IMR-90 (cell line): Measurements from ENCODE around the gene B4GALT1. TPM values are rescaled to one million over a fixed set of nuclear protein-coding genes. Genes with fewer than 3 reads are reported as not detected.

Experiments
- ATAC-seq: fragments of 200-7000 bp; cut with Tn5 transposase; 2 replicates; pipeline ENCODE4 v1.9.1; 2020; ENCODE audit warnings: low read depth, mild to moderate bottlenecking, moderate library complexity
- BruUV-seq: library from RNA; stranded (reverse); fragments of 400-500 nt; replicated peaks from 2 replicates; lab custom pipeline; 2021; lab: Mats Ljungman, UMichigan
- CTCF ChIA-PET: fragments of 300-600 bp; formaldehyde crosslinking; extraction: SDS; loops from one replicate; lab custom pipeline; 2021; ENCODE audit warnings: antibody characterized with exemption; lab: Yijun Ruan, JAX
- POLR2A ChIA-PET: fragments of 300-600 bp; sonication (Branson Sonifier 250); formaldehyde crosslinking; loops from one replicate; lab custom pipeline; 2022; ENCODE audit warnings: antibody characterized with exemption; ENCODE audit not compliant: unreplicated experiment; lab: Charles Lee
- DNase-seq: peaks from one replicate; pipeline ENCODE4 v3.0.0; 2013
- H2AFZ ChIP-seq: replicated peaks from 2 replicates; pipeline ENCODE3; 2013; ENCODE audit warnings: low read length, mild to moderate bottlenecking; ENCODE audit not compliant: poor library complexity
- H2AK5ac ChIP-seq: 2 replicates; pipeline ENCODE4 v1.6.1; 2013; ENCODE audit warnings: low read depth, low read length, inconsistent platforms
- H2AK9ac ChIP-seq: replicated peaks from 2 replicates; pipeline ENCODE3; 2013; ENCODE audit warnings: mild to moderate bottlenecking, low read depth, low read length, moderate library complexity; ENCODE audit not compliant: poor library complexity
- H2BK120ac ChIP-seq: 2 replicates; pipeline ENCODE4 v1.6.1; 2013; ENCODE audit warnings: low read depth, low read length, inconsistent platforms
- H2BK15ac ChIP-seq: 3 replicates; pipeline ENCODE4 v1.6.1; 2013; ENCODE audit warnings: low read depth, low read length, inconsistent platforms
- H2BK20ac ChIP-seq: 2 replicates; pipeline ENCODE4 v1.6.1; 2013; ENCODE audit warnings: low read depth, mild to moderate bottlenecking, inconsistent platforms, low read length, moderate library complexity
- H2BK5ac ChIP-seq: 2 replicates; pipeline ENCODE4 v1.6.1; 2013; ENCODE audit warnings: mild to moderate bottlenecking, low read depth, low read length, inconsistent platforms; ENCODE audit not compliant: poor library complexity, severe bottlenecking
- H3K14ac ChIP-seq: replicated peaks from 2 replicates; pipeline ENCODE4 v1.6.1; 2013; ENCODE audit warnings: low read depth, low read length, inconsistent platforms
- H3K18ac ChIP-seq: 2 replicates; pipeline ENCODE4 v1.6.1; 2013; ENCODE audit warnings: low read depth, low read length, control low read depth
- H3K23ac ChIP-seq: 2 replicates; pipeline ENCODE4 v1.6.1; 2013; ENCODE audit warnings: low read depth, low read length, inconsistent platforms
- H3K27ac ChIP-seq: 2 replicates; pipeline ENCODE4 v1.5.1; 2013; ENCODE audit warnings: mild to moderate bottlenecking, control low read depth, low read length; ENCODE audit not compliant: insufficient read depth
- H3K27me3 ChIP-seq: 2 replicates; pipeline ENCODE4 v1.6.1; 2013; ENCODE audit warnings: low read length; ENCODE audit not compliant: control insufficient read depth, insufficient read depth
- H3K36me3 ChIP-seq: 2 replicates; pipeline ENCODE4 v1.6.1; 2013; ENCODE audit warnings: low read length, mixed read lengths; ENCODE audit not compliant: control insufficient read depth, insufficient read depth
- H3K4ac ChIP-seq: 2 replicates; pipeline ENCODE4 v1.6.1; 2013; ENCODE audit warnings: low read depth, low read length, inconsistent platforms
- H3K4me1 ChIP-seq: 2 replicates; pipeline ENCODE4 v1.6.1; 2013; ENCODE audit warnings: low read length, mixed read lengths; ENCODE audit not compliant: control insufficient read depth, insufficient read depth
- H3K4me2 ChIP-seq: 2 replicates; pipeline ENCODE4 v1.6.1; 2013; ENCODE audit warnings: low read depth, mild to moderate bottlenecking, control low read depth, low read length, moderate library complexity
- H3K4me3 ChIP-seq: 2 replicates; pipeline ENCODE4 v1.5.1; 2013; ENCODE audit warnings: low read depth, mild to moderate bottlenecking, control low read depth, low read length, moderate library complexity; ENCODE audit not compliant: insufficient read depth
- H3K56ac ChIP-seq: 2 replicates; pipeline ENCODE4 v1.6.1; 2013; ENCODE audit warnings: low read length, inconsistent platforms; ENCODE audit not compliant: insufficient read depth; ENCODE audit errors: extremely low read depth
- H3K79me1 ChIP-seq, 2 experiments: 2 replicates each; pipeline ENCODE4 v1.6.1; 2013; ENCODE audit warnings: low read length in 2 of 2, inconsistent platforms in 1 of 2, low read depth in 1 of 2
- H3K9ac ChIP-seq: 2 replicates; pipeline ENCODE4 v1.6.1; 2013; ENCODE audit warnings: low read depth, low read length, control low read depth
- H3K9me1 ChIP-seq: 2 replicates; pipeline ENCODE4 v1.6.1; 2013; ENCODE audit warnings: low read length, inconsistent platforms; ENCODE audit not compliant: insufficient read depth
- H3K9me3 ChIP-seq: 2 replicates; pipeline ENCODE4 v1.6.1; 2013; ENCODE audit warnings: low read length; ENCODE audit not compliant: control insufficient read depth, insufficient read depth
- H4K20me1 ChIP-seq: 2 replicates; pipeline ENCODE4 v1.6.1; 2013; ENCODE audit warnings: low read length, inconsistent platforms; ENCODE audit not compliant: insufficient read depth
- H4K5ac ChIP-seq: 2 replicates; pipeline ENCODE4 v1.6.1; 2013; ENCODE audit warnings: mild to moderate bottlenecking, low read depth, low read length, control low read depth
- H4K8ac ChIP-seq, 2 experiments: 2 replicates each; pipeline ENCODE4 v1.6.1; 2013; ENCODE audit warnings: low read depth in 2 of 2, low read length in 2 of 2, control low read depth in 1 of 2, inconsistent platforms in 1 of 2
- H4K91ac ChIP-seq: 2 replicates; pipeline ENCODE4 v1.6.1; 2013; ENCODE audit warnings: low read depth, low read length, inconsistent platforms; ENCODE audit not compliant: insufficient read depth
- CHD1 ChIP-seq: IDR thresholded peaks from 2 replicates; pipeline ENCODE4 v1.6.1; 2012; ENCODE audit warnings: low read depth, low read length, improper control_type of control experiment
- CTCF ChIP-seq: conservative IDR thresholded peaks from 2 replicates; pipeline ENCODE4 v1.5.1; 2012; ENCODE audit warnings: mild to moderate bottlenecking, low read depth, low read length, improper control_type of control experiment
- FOS ChIP-seq: fragments of 150-350 bp; IDR thresholded peaks from 2 replicates; pipeline ENCODE4 v1.6.1; 2016; ENCODE audit warnings: low read depth, low read length
- USF2 ChIP-seq: fragments of 150-350 bp; IDR thresholded peaks from 2 replicates; pipeline ENCODE4 v1.6.1; 2017; ENCODE audit warnings: mild to moderate bottlenecking, antibody characterized with exemption, low read length, low read depth
- WGBS, 2 experiments: methylation state at CpG; one replicate each; pipeline versions ENCODE4 v1.1.5 to v1.1.7; 2013; ENCODE audit warnings: missing lambda C conversion rate in 2 of 2; ENCODE audit not compliant: insufficient read length in 1 of 2; ENCODE audit errors: extremely low coverage in 2 of 2; 5-methylcytosine and 5-hydroxymethylcytosine counted together
- dilution Hi-C: fragments of 300-500 bp; cut with HindIII; formaldehyde crosslinking; loops from one replicate; pipeline ENCODE4 v1.14.3; 2018; ENCODE audit warnings: low sequenced_read_pairs; ENCODE audit not compliant: unreplicated experiment
- in situ Hi-C: fragments of 300-500 bp; cut with MboI; formaldehyde crosslinking; loops from 3 replicates; pipeline ENCODE4 v1.14.3; 2019; ENCODE audit warnings: low sequenced_read_pairs, inconsistent platforms, mixed read lengths
- intact Hi-C: fragments of 100-400 bp; cut with micrococcal nuclease; formaldehyde crosslinking; loops from 2 replicates; pipeline ENCODE4 v1.10.0; 2022
- polyA plus RNA-seq, 3 experiments: library from polyadenylated mRNA; depleted of rRNA; stranded (reverse); fragments of >200 nt; gene quantifications; 2 replicates each; pipeline ENCODE4 v1.2.3, GENCODE V29; 2012; ENCODE audit warnings: low replicate concordance in 1 of 3
- total RNA-seq: library from RNA; depleted of rRNA; stranded (reverse); fragments of >200 nt; gene quantifications from 2 replicates; pipeline ENCODE4 v1.2.3, GENCODE V29; 2012

B4GALT1 gene
- total and polyA plus RNA-seq, 2 of the 4 experiments (the other 2 are of a cell fraction), result 8.8 to 37.8 TPM

GRCh38 chr9:33197279-33198152 is 30.4 kb upstream of the B4GALT1 start:
- H3K27ac ChIP-seq, result peak overlapping the region; percentile 57; the same call in 1 of the 2 replicates
- H3K18ac ChIP-seq, result peak overlapping the region; percentile 98
- H4K91ac ChIP-seq, result peak overlapping the region; percentile 69; the same call in 1 of the 2 replicates
- no peak overlapping the region; the same call in 1 of the 2 replicates for H3K56ac ChIP-seq
- H2BK5ac ChIP-seq, result peak overlapping the region; percentile 85
- peaks cover 5% of the 10 kb centered on the region for H3K4me1 ChIP-seq
- no CpG with 5 or more reads among the region's 6 CpGs for WGBS, 2 experiments
- ATAC-seq (no peak), DNase-seq (no peak)
- dilution Hi-C loops, result no loop called here
- H4K8ac ChIP-seq, result peak overlapping the region; percentile 47 to 71; a peak in 3 of 4 replicates
- ChIA-PET CTCF (no interaction called here), POLR2A (no interaction called here)
- H2BK120ac ChIP-seq, result peak overlapping the region; percentile 79
- no peak overlapping the region for H2AFZ ChIP-seq
- peak overlapping the region; percentile 79 for H3K14ac ChIP-seq
- H3K27me3 ChIP-seq, result no peaks in the 10 kb centered on the region
- no peak overlapping the region for H2AK9ac ChIP-seq
- no peak overlapping the region for H3K4me3 ChIP-seq
- H2BK15ac ChIP-seq, result peak overlapping the region; percentile 47; the same call in 2 of the 3 replicates
- intact Hi-C loops, result no loop called here
- H3K4me2 ChIP-seq, result no peak overlapping the region
- H2BK20ac ChIP-seq, result peak overlapping the region; percentile 64
- no peaks in the 10 kb centered on the region for H3K79me1 ChIP-seq
- peak overlapping the region; percentile 99 for H4K5ac ChIP-seq
- H3K9me3 ChIP-seq, result no peaks in the 10 kb centered on the region
- H4K20me1 ChIP-seq, result no peaks in the 10 kb centered on the region
- peak overlapping the region; percentile 56; the same call in 1 of the 2 replicates for H2AK5ac ChIP-seq
- peak overlapping the region; percentile 89 for H3K4ac ChIP-seq
- TF ChIP-seq FOS (no peak), CHD1 (no peak), CTCF (no peak), USF2 (no peak)
- no TSS peak for BruUV-seq
- no peaks in the 10 kb centered on the region for H3K9me1 ChIP-seq
- no peaks in the 10 kb centered on the region for H3K36me3 ChIP-seq
- in situ Hi-C loops, result no loop called here
- no peak overlapping the region for H3K9ac ChIP-seq
- no peak overlapping the region for H3K23ac ChIP-seq
